Stimulated activated effector memory CD8-positive, alpha-beta T cell treated with anti-CD3 and anti-CD28 coated beads, Interleukin-12 subunit alpha, Interleukin-12 subunit beta, amount 100 ng/mL, for 72 hours (primary cell): ENCODE measurements around the gene ITGA11.

Source experiments
- ATAC-seq: fragments of 150-1000 bp; cut with Tn5 transposase; 2 replicates; pipeline ENCODE4 v1.10.0; 2021
- DNase-seq, 2 donors: peaks; one replicate each; pipeline ENCODE4 v3.0.0; 2021 to 2022; ENCODE audit warnings: low spot score in 2 of 2
- H3K27ac Mint-ChIP-seq: one replicate; pipeline ENCODE4 v1.8.0; 2022; ENCODE audit warnings: mild to moderate bottlenecking, mixed read lengths
- H3K36me3 Mint-ChIP-seq: one replicate; pipeline ENCODE4 v1.8.0; 2022; ENCODE audit warnings: mild to moderate bottlenecking, mixed read lengths
- H3K4me1 Mint-ChIP-seq: one replicate; pipeline ENCODE4 v1.8.0; 2022; ENCODE audit warnings: mixed read lengths
- H3K4me3 Mint-ChIP-seq: one replicate; pipeline ENCODE4 v1.8.0; 2022; ENCODE audit warnings: mild to moderate bottlenecking, mixed read lengths
- H3K9me3 Mint-ChIP-seq: one replicate; pipeline ENCODE4 v1.8.0; 2022; ENCODE audit warnings: mixed read lengths

ITGA11 gene

DNA sequence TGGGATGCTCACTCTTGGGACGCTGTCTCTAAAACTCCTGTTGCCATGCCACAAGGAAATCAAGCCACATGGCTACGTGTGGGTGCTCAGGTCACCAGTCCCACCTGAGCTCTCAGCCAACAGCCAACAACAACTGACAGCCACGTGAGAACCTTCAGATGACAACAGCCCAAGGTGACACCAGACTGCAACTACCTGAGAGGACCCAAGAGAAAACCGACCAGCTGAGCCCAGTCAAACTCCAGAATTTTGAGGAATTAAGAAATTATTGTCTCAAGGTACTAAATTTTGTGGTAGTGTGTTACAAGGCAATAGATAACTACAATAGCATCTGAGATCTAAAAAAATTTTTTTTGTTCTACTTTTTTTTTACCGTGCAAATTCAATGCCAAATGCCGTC, 75.2 kb downstream of the ITGA11 start:
- Mint-ChIP-seq H3K36me3 (no peaks in the 10 kb centered on the region), H3K4me3 (no peak overlapping the region), H3K27ac (no peak overlapping the region), H3K4me1 (peaks cover 6% of the 10 kb centered on the region), H3K9me3 (no peaks in the 10 kb centered on the region)
- DNase-seq (no peak), ATAC-seq (no peak)

- Mint-ChIP-seq H3K27ac (no peak overlapping the region), H3K4me3 (no peak overlapping the region), H3K4me1 (peaks cover 6% of the 10 kb centered on the region), H3K36me3 (no peaks in the 10 kb centered on the region), H3K9me3 (no peaks in the 10 kb centered on the region)
- DNase-seq (no peak), ATAC-seq (no peak)
Observed at GRCh38 chr15:68354923-68355322, 77.0 kb downstream of the ITGA11 start.

- H3K36me3 Mint-ChIP-seq = no peaks in the 10 kb centered on the region
- H3K9me3 Mint-ChIP-seq = no peaks in the 10 kb centered on the region
- no peak overlapping the region for H3K4me3 Mint-ChIP-seq
- ATAC-seq (no peak), DNase-seq (no peak)
- no peak overlapping the region for H3K27ac Mint-ChIP-seq
- H3K4me1 Mint-ChIP-seq = peaks cover 6% of the 10 kb centered on the region
Observed at GRCh38 chr15:68354268-68354667, 77.7 kb downstream of the ITGA11 start.

DNA sequence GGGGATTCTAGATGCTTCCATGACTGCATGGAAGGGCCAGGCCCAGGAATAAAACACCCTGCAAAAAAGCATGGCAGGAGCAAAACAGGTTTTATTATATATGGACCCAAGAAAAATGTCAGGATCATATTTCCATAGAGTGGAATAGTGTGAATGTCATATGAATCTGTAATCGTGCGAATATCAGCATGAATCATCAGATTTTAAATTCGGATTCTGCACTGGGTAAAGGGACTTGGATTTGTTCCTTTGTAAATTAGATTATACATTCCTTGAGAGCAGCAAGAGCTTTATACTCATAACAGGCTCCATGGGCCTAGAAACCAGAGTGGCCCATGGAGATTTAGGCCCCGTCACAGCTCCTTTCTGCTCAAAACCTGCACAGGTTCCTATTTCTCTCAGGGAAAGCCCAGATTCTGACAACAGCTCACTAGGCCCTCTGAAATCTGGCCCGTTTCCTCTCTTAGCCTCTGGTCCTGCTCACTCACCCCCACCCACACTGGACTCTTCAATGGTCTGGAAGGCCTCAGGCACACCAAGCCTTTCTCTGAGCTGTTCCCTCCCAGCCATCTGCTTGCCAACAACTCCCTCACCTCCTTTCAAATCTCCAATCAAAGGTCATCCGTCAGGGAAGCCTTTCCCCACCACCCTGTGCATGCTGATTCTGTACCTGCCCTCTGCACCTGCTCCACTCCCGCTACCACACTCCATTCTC, 78.4 kb downstream of the ITGA11 start:
- no peak for ATAC-seq
- no peak for DNase-seq
- no peaks in the 10 kb centered on the region for H3K36me3 Mint-ChIP-seq
- H3K9me3 Mint-ChIP-seq = no peaks in the 10 kb centered on the region
- peaks cover 6% of the 10 kb centered on the region for H3K4me1 Mint-ChIP-seq
- H3K4me3 Mint-ChIP-seq = no peak overlapping the region
- no peak overlapping the region for H3K27ac Mint-ChIP-seq

GRCh38 chr15:68352401-68353062, 79.4 kb downstream of the ITGA11 start:
- DNase-seq (no peak), ATAC-seq (peak; percentile 80)
- Mint-ChIP-seq H3K27ac (peak overlapping the region; percentile 35), H3K36me3 (no peaks in the 10 kb centered on the region), H3K4me3 (no peak overlapping the region), H3K9me3 (no peaks in the 10 kb centered on the region), H3K4me1 (peaks cover 6% of the 10 kb centered on the region)

GRCh38 chr15:68349151-68349550, 82.8 kb downstream of the ITGA11 start:
- Mint-ChIP-seq H3K27ac (no peak overlapping the region), H3K9me3 (no peaks in the 10 kb centered on the region), H3K4me1 (peaks cover 6% of the 10 kb centered on the region), H3K4me3 (no peak overlapping the region), H3K36me3 (no peaks in the 10 kb centered on the region)
- no peak for DNase-seq
- no peak for ATAC-seq

- ATAC-seq (no peak), DNase-seq (no peak)
- no peaks in the 10 kb centered on the region for H3K9me3 Mint-ChIP-seq
- peaks cover 6% of the 10 kb centered on the region for H3K4me1 Mint-ChIP-seq
- no peaks in the 10 kb centered on the region for H3K36me3 Mint-ChIP-seq
- no peak overlapping the region for H3K4me3 Mint-ChIP-seq
- H3K27ac Mint-ChIP-seq = no peak overlapping the region
Observed at GRCh38 chr15:68348606-68349005, 83.4 kb downstream of the ITGA11 start.

DNA sequence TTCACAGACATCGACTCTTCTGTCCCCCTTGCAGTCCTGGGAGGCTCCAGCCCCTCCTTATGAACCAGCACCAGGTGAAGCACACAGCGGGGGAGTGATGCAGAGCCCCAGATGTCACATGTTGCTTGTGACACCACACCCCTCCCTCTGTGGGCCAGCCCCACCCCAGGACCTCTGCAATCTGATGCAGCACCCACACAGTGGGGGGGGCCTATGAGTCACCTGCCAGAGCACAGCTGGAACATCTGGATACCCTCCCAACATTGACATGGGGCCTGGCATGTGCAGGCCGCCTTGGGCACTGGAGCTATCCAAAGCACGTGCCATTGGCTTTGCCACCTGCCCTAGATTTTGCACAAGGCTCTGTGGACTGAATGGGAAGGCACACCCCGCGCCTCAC, 83.9 kb downstream of the ITGA11 start:
- Mint-ChIP-seq H3K36me3 (no peaks in the 10 kb centered on the region), H3K9me3 (no peaks in the 10 kb centered on the region), H3K27ac (no peak overlapping the region), H3K4me1 (peaks cover 6% of the 10 kb centered on the region), H3K4me3 (no peak overlapping the region)
- ATAC-seq (no peak), DNase-seq (no peak)

GRCh38 chr15:68347392-68347791, 84.6 kb downstream of the ITGA11 start:
- H3K4me3 Mint-ChIP-seq = no peak overlapping the region
- H3K27ac Mint-ChIP-seq = no peak overlapping the region
- DNase-seq = no peak
- no peak for ATAC-seq
- no peaks in the 10 kb centered on the region for H3K36me3 Mint-ChIP-seq
- peaks cover 1% of the 10 kb centered on the region for H3K4me1 Mint-ChIP-seq
- H3K9me3 Mint-ChIP-seq = no peaks in the 10 kb centered on the region

DNA sequence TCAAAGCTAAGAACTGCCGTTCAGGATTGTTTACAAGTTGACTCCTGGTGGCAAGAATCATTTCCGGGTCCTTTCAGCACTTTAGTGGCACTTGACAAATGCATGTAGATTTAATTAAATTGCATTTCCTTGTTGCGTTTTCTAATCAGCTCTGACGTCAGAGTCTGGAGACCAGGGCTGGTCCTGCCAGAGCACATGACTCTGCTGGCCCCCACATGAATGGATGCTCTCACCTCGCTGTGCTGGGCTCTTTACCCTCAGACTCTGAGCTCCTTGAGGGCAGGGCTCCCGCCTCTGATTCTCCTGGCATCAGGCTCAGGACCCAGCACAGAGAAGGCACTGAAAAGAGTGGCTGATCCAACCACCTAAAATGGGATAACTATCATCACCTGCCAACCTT, 85.0 kb downstream of the ITGA11 start:
- ATAC-seq (no peak), DNase-seq (no peak)
- Mint-ChIP-seq H3K9me3 (no peaks in the 10 kb centered on the region), H3K4me1 (no peaks in the 10 kb centered on the region), H3K27ac (no peak overlapping the region), H3K36me3 (no peaks in the 10 kb centered on the region), H3K4me3 (no peak overlapping the region)

GRCh38 chr15:68345481-68345880, 86.5 kb downstream of the ITGA11 start:
- H3K9me3 Mint-ChIP-seq = no peaks in the 10 kb centered on the region
- DNase-seq (no peak), ATAC-seq (no peak)
- H3K36me3 Mint-ChIP-seq = no peaks in the 10 kb centered on the region
- H3K27ac Mint-ChIP-seq = peak overlapping the region; percentile 36
- no peak overlapping the region for H3K4me3 Mint-ChIP-seq
- H3K4me1 Mint-ChIP-seq = no peaks in the 10 kb centered on the region

- no peaks in the 10 kb centered on the region for H3K4me1 Mint-ChIP-seq
- H3K27ac Mint-ChIP-seq = no peak overlapping the region
- no peak for DNase-seq
- no peaks in the 10 kb centered on the region for H3K36me3 Mint-ChIP-seq
- no peak overlapping the region for H3K4me3 Mint-ChIP-seq
- H3K9me3 Mint-ChIP-seq = no peaks in the 10 kb centered on the region
- peak; percentile 35 for ATAC-seq
Observed at GRCh38 chr15:68344600-68344999, 87.4 kb downstream of the ITGA11 start.

- Mint-ChIP-seq H3K27ac (no peak overlapping the region), H3K9me3 (no peaks in the 10 kb centered on the region), H3K4me1 (no peaks in the 10 kb centered on the region), H3K4me3 (no peak overlapping the region), H3K36me3 (no peaks in the 10 kb centered on the region)
- DNase-seq = no peak
- no peak for ATAC-seq
Observed at GRCh38 chr15:68343579-68344225, 88.3 kb downstream of the ITGA11 start.

DNA sequence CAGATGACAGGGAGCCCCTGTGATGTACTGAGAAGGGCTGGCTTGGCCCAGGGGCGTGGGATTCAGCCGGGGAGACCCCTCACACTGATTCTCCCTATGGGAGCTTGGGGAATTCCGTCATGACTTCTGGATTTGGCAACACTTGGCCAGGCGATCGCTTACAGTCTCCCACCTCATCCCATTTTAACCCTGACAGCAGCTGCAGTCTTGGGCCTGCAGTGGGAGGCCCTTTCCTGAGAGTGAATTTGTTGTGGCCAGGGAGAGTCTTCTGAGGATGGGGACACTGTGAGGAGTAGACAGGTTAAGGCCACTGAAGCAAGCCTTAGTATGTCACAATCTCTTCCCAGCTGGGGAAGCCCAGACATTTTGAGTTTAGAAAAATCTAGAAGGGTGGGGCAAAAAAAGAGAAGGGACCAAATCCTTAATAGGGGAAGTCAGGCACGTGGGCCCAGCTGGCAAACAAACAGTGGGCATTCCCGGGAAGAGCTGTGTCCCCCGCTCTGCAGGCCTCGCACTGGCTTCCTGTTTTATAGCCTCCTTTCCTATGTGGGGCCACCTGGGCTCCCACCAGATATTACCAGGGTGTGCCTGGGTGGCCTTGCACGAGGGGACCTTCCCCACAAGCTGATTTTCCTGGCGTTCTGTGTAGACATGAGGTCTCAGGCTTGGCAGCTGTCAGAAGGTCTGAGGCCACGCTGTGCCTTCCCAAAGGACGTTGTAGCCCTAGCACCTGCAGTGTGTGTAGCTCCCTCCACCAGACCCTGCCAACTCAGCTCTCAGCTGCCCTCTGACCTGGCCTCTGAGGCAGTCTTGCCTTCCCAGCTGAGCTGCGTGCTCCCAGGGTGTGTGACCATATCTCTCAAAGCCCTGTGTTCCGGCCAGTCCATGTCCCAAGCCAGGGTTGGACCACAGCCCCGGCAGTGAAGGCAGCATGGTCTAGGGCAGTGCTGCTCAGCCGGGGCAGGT, 89.9 kb downstream of the ITGA11 start:
- no peaks in the 10 kb centered on the region for H3K9me3 Mint-ChIP-seq
- DNase-seq (no peak), ATAC-seq (peak; percentile 15)
- H3K4me1 Mint-ChIP-seq = no peaks in the 10 kb centered on the region
- no peak overlapping the region for H3K4me3 Mint-ChIP-seq
- H3K27ac Mint-ChIP-seq = no peak overlapping the region
- no peaks in the 10 kb centered on the region for H3K36me3 Mint-ChIP-seq
